ENCODE data around the gene CEP152. TPM values are rescaled to one million over a fixed set of nuclear protein-coding genes. Genes with fewer than 3 reads are reported as not detected.

The CEP152 gene
- total and polyA plus RNA-seq, 10 of the 15 experiments (the other 5 are each of a cell fraction or from before 2014, with no cell fraction given): 5.3 to 22.6 (median 14.2) TPM

DNA sequence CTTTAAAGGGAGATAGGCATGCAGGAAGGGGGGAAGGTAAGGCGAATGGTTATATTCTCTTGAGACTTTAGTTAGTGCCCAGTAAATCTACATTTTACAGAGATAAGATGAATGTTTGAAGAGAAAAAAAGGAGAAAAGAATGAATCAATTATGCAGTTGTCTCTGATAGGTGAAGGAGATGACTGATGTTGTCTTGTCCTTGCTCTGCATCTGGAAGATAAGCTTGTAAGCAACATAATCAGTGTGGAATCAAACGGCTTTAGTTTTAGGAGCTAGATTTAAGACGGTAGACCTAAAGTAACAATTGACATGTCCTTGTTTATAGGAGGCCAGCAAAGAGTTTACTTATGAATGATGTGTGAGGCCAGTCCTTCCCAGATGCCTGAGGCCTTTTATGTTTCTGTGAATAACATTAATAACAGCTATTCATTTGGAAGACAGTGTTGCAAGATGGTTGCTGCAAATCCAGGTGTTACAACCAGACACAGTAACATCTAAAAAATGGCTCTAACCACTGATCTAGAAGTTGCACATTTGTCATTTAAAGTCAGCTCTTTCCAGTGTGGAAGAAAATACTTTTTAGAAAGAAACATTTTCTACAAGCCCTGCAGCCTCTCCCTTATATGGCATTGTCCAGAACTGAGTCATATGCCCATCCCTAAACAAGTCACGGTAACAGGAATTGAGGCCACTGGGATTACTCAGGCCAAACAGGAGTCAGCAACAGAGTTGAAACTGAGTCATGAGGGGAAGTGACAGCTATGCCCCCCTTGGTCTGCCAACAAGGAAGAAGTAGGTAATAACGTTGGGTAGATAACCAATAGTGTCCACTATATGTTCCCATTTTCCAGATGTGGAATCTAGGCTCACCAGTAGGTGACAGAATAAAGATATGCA, 87.9 kb downstream of the CEP152 start:
- no peak overlapping the region for H3K9ac ChIP-seq (ENCODE audit: control insufficient read depth, insufficient read depth, low read length)
- ChIA-PET SMC1A (ENCODE audit: uncharacterized antibody, unreplicated experiment) (interaction anchor here (0.9 kb wide), 1 partner anchor 30 kb away, joined by 4 read pairs; no protein-coding TSS in a partner anchor), RAD21 (ENCODE audit: unreplicated experiment) (no interaction called here), CTCF (interaction anchor here (1.6 kb wide), 1 partner anchor 365 kb away, joined by 4 read pairs; no protein-coding TSS in a partner anchor), POLR2A (no interaction called here)
- in situ Hi-C loops (cut with MboI) (no loop called here), intact Hi-C loops (cut with micrococcal nuclease; ENCODE audit: unreplicated experiment) (no loop called here)
- ATAC-seq: no peak
- no peaks in the 10 kb centered on the region for H3K9me3 ChIP-seq (replicated peaks; ENCODE audit: control insufficient read depth, insufficient read depth, low read length)
- no peak overlapping the region for H3K4me2 ChIP-seq (ENCODE audit: control insufficient read depth, insufficient read depth)
- no peak overlapping the region for H2AFZ ChIP-seq (ENCODE audit: control insufficient read depth, low read depth, low read length)
- H3K79me2 ChIP-seq (ENCODE audit: control insufficient read depth, insufficient read depth, low read length): no peaks in the 10 kb centered on the region
- FAIRE-seq: no peak
- no peak overlapping the region for H3K27ac ChIP-seq (ENCODE audit: control insufficient read depth, insufficient read depth)
- DNase-seq (ENCODE audit: low read depth, low spot score): no peak
- no peaks in the 10 kb centered on the region for H3K36me3 ChIP-seq (ENCODE audit: control insufficient read depth in 2 of 2, insufficient read depth in 2 of 2, low read length in 1 of 2)
- no peaks in the 10 kb centered on the region for H3K27me3 ChIP-seq (replicated peaks in 1 of 2; ENCODE audit: control insufficient read depth in 2 of 2, insufficient read depth in 2 of 2, low read length in 1 of 2)
- TF ChIP-seq RUNX3 (IDR thresholded peaks at IDR 0.05; ENCODE audit: low read length) (no peak), HDAC2 (IDR thresholded peaks at IDR 0.05) (no peak), TARDBP (IDR thresholded peaks at IDR 0.05; ENCODE audit: borderline replicate concordance) (no peak), KLF5 (IDR thresholded peaks at IDR 0.05; ENCODE audit: partially characterized antibody) (no peak), FOXK2 (IDR thresholded peaks at IDR 0.05) (no peak), NFXL1 (IDR thresholded peaks at IDR 0.05; ENCODE audit: borderline replicate concordance) (no peak), STAT1 (conservative IDR thresholded peaks at IDR 0.05) (no peak), EED (IDR thresholded peaks at IDR 0.05; ENCODE audit: low read depth) (no peak), ESRRA (IDR thresholded peaks at IDR 0.05; ENCODE audit: low read length) (no peak), NFYB (IDR thresholded peaks at IDR 0.05; ENCODE audit: insufficient read depth, low read depth, low read length) (no peak)
- TF ChIP-seq, protein P1, sequence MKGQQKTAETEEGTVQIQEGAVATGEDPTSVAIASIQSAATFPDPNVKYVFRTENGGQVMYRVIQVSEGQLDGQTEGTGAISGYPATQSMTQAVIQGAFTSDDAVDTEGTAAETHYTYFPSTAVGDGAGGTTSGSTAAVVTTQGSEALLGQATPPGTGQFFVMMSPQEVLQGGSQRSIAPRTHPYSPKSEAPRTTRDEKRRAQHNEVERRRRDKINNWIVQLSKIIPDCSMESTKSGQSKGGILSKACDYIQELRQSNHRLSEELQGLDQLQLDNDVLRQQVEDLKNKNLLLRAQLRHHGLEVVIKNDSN (IDR thresholded peaks at IDR 0.05; ENCODE audit: borderline replicate concordance, extremely low read length, insufficient read depth, low read depth, low read length): no peak
- TF ChIP-seq, protein P2, sequence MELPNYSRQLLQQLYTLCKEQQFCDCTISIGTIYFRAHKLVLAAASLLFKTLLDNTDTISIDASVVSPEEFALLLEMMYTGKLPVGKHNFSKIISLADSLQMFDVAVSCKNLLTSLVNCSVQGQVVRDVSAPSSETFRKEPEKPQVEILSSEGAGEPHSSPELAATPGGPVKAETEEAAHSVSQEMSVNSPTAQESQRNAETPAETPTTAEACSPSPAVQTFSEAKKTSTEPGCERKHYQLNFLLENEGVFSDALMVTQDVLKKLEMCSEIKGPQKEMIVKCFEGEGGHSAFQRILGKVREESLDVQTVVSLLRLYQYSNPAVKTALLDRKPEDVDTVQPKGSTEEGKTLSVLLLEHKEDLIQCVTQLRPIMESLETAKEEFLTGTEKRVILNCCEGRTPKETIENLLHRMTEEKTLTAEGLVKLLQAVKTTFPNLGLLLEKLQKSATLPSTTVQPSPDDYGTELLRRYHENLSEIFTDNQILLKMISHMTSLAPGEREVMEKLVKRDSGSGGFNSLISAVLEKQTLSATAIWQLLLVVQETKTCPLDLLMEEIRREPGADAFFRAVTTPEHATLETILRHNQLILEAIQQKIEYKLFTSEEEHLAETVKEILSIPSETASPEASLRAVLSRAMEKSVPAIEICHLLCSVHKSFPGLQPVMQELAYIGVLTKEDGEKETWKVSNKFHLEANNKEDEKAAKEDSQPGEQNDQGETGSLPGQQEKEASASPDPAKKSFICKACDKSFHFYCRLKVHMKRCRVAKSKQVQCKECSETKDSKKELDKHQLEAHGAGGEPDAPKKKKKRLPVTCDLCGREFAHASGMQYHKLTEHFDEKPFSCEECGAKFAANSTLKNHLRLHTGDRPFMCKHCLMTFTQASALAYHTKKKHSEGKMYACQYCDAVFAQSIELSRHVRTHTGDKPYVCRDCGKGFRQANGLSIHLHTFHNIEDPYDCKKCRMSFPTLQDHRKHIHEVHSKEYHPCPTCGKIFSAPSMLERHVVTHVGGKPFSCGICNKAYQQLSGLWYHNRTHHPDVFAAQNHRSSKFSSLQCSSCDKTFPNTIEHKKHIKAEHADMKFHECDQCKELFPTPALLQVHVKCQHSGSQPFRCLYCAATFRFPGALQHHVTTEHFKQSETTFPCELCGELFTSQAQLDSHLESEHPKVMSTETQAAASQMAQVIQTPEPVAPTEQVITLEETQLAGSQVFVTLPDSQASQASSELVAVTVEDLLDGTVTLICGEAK (IDR thresholded peaks at IDR 0.05; ENCODE audit: borderline replicate concordance): no peak
- TF ChIP-seq, protein P3, sequence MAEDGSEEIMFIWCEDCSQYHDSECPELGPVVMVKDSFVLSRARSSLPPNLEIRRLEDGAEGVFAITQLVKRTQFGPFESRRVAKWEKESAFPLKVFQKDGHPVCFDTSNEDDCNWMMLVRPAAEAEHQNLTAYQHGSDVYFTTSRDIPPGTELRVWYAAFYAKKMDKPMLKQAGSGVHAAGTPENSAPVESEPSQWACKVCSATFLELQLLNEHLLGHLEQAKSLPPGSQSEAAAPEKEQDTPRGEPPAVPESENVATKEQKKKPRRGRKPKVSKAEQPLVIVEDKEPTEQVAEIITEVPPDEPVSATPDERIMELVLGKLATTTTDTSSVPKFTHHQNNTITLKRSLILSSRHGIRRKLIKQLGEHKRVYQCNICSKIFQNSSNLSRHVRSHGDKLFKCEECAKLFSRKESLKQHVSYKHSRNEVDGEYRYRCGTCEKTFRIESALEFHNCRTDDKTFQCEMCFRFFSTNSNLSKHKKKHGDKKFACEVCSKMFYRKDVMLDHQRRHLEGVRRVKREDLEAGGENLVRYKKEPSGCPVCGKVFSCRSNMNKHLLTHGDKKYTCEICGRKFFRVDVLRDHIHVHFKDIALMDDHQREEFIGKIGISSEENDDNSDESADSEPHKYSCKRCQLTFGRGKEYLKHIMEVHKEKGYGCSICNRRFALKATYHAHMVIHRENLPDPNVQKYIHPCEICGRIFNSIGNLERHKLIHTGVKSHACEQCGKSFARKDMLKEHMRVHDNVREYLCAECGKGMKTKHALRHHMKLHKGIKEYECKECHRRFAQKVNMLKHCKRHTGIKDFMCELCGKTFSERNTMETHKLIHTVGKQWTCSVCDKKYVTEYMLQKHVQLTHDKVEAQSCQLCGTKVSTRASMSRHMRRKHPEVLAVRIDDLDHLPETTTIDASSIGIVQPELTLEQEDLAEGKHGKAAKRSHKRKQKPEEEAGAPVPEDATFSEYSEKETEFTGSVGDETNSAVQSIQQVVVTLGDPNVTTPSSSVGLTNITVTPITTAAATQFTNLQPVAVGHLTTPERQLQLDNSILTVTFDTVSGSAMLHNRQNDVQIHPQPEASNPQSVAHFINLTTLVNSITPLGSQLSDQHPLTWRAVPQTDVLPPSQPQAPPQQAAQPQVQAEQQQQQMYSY (CRISPR knock-in tag; IDR thresholded peaks at IDR 0.05): no peak
- no peak overlapping the region for H3K4me3 ChIP-seq
- whole genome bisulfite sequencing (ENCODE audit: insufficient coverage, insufficient replicate concordance, low lambda C conversion rate, missing lambda C conversion rate): 71% methylated on average over 5 of the region's 5 CpGs
- BruUV-seq (replicated peaks): no TSS peak
- H3K4me1 ChIP-seq (ENCODE audit: control insufficient read depth, insufficient read depth, low read length): no peaks in the 10 kb centered on the region
- no peaks in the 10 kb centered on the region for H4K20me1 ChIP-seq (ENCODE audit: control insufficient read depth, insufficient read depth)
